B cell (primary cell): Measurements from ENCODE around the gene VASH1. TPM values are rescaled to one million over a fixed set of nuclear protein-coding genes. Genes with fewer than 3 reads are reported as not detected.

ENCODE experiments used
- ATAC-seq: fragments of 200-7000 bp; cut with Tn5 transposase; one replicate; pipeline ENCODE4 v1.10.0; 2021; ENCODE audit warnings: low read depth, mild to moderate bottlenecking, moderate number of reproducible peaks, moderate library complexity
- CTCF ChIA-PET: fragments of 350-600 bp; sonication (Branson Sonifier 250); formaldehyde crosslinking; loops from one replicate; lab custom pipeline; 2021; ENCODE audit warnings: antibody characterized with exemption, inconsistent platforms; lab: Charles Lee
- POLR2A ChIA-PET: fragments of 350-600 bp; sonication (Branson Sonifier 250); formaldehyde crosslinking; loops from one replicate; lab custom pipeline; 2021; ENCODE audit warnings: antibody characterized with exemption; lab: Charles Lee
- DNase-seq: peaks from one replicate; pipeline ENCODE4 v3.0.0; 2013
- H2AFZ ChIP-seq: 2 replicates; pipeline ENCODE4 v1.6.1; 2012; ENCODE audit warnings: mild to moderate bottlenecking, low read depth, low read length; ENCODE audit not compliant: insufficient read depth, poor library complexity, severe bottlenecking
- H3K27ac ChIP-seq, 2 donors: 1 replicate in 1 of 2; 2 replicates in 1 of 2; pipeline ENCODE4 v1.5.1; 2012 to 2013; ENCODE audit warnings: low read length in 2 of 2, mild to moderate bottlenecking in 2 of 2, moderate library complexity in 1 of 2
- H3K27me3 ChIP-seq, 4 experiments: fragments of 200-600 bp in 1 of 4; sonication (generic) in 1 of 4; replicated peaks in 1 of 4; 1 replicate in 2 of 4; 2 replicates in 2 of 4; pipeline versions ENCODE4 v1.6.1 to v1.7.0; 2013 to 2016; ENCODE audit warnings: low read length in 3 of 4, mild to moderate bottlenecking in 2 of 4, mixed read lengths in 1 of 4, moderate library complexity in 1 of 4; ENCODE audit not compliant: insufficient read depth in 4 of 4, control insufficient read depth in 3 of 4; ENCODE audit errors: control extremely low read depth in 1 of 4
- H3K36me3 ChIP-seq, 2 experiments: replicated peaks in 1 of 2; 1 replicate in 1 of 2; 2 replicates in 1 of 2; pipeline versions ENCODE4 v1.6.1 to v1.7.1; 2013; ENCODE audit warnings: low read length in 1 of 2; ENCODE audit not compliant: insufficient read depth in 2 of 2, control insufficient read depth in 1 of 2; ENCODE audit errors: control extremely low read depth in 1 of 2, extremely low read depth in 1 of 2
- H3K4me1 ChIP-seq, 2 donors: fragments of 200-600 bp in 1 of 2; sonication (generic) in 1 of 2; 1 replicate in 1 of 2; 2 replicates in 1 of 2; pipeline versions ENCODE4 v1.5.1 to v1.6.1; 2013 to 2017; ENCODE audit warnings: low read length in 2 of 2; ENCODE audit not compliant: control insufficient read depth in 2 of 2, insufficient read depth in 2 of 2
- H3K4me2 ChIP-seq: replicated peaks from 2 replicates; pipeline ENCODE3; 2012; ENCODE audit warnings: mild to moderate bottlenecking, low read depth, low read length; ENCODE audit not compliant: poor library complexity, severe bottlenecking
- H3K4me3 ChIP-seq, 5 experiments: fragments of 200-600 bp in 1 of 5; sonication (generic) in 1 of 5; 1 replicate in 3 of 5; 2 replicates in 2 of 5; pipeline versions ENCODE4 v1.5.1 to v1.7.0; 2011 to 2016; ENCODE audit warnings: low read length in 4 of 5, mild to moderate bottlenecking in 4 of 5, low read depth in 2 of 5, control low read depth in 1 of 5, moderate library complexity in 1 of 5; ENCODE audit not compliant: insufficient read depth in 1 of 5; ENCODE audit errors: control extremely low read depth in 1 of 5, extremely low read depth in 1 of 5
- H3K79me2 ChIP-seq: fragments of 200-600 bp; sonication (generic); one replicate; pipeline ENCODE4 v1.6.0; 2016; ENCODE audit warnings: low read length; ENCODE audit not compliant: control insufficient read depth, insufficient read depth
- H3K9ac ChIP-seq: fragments of 200-600 bp; sonication (generic); 2 replicates; pipeline ENCODE4 v1.6.1; 2017; ENCODE audit warnings: mild to moderate bottlenecking, low read length, moderate library complexity
- H3K9me3 ChIP-seq, 3 donors: one replicate each; pipeline versions ENCODE4 v1.6.1 to v1.7.1; 2013; ENCODE audit warnings: low read length in 2 of 3; ENCODE audit not compliant: control insufficient read depth in 2 of 3, insufficient read depth in 1 of 3; ENCODE audit errors: control extremely low read depth in 1 of 3
- H4K20me1 ChIP-seq: 2 replicates; pipeline ENCODE4 v1.6.0; 2012; ENCODE audit warnings: mild to moderate bottlenecking, low read length; ENCODE audit not compliant: insufficient read depth, control insufficient read depth, poor library complexity, severe bottlenecking
- H3K27ac Mint-ChIP-seq: one replicate; pipeline ENCODE4 v1.8.0; 2021; ENCODE audit warnings: mixed read lengths
- H3K27me3 Mint-ChIP-seq: one replicate; pipeline ENCODE4 v1.8.0; 2021; ENCODE audit warnings: mixed read lengths
- H3K4me1 Mint-ChIP-seq: one replicate; pipeline ENCODE4 v1.8.0; 2021; ENCODE audit warnings: mixed read lengths
- H3K4me3 Mint-ChIP-seq: one replicate; pipeline ENCODE4 v1.8.0; 2021; ENCODE audit warnings: mixed read lengths
- H3K9me3 Mint-ChIP-seq: one replicate; pipeline ENCODE4 v1.8.0; 2022; ENCODE audit warnings: mixed read lengths; ENCODE audit not compliant: insufficient read depth
- CTCF ChIP-seq: fragments of 200-600 bp; IDR thresholded peaks from one replicate; pipeline ENCODE4 v1.8.0; 2022; ENCODE audit warnings: antibody characterized with exemption, mild to moderate bottlenecking
- EZH2 ChIP-seq: IDR thresholded peaks from 2 replicates; pipeline ENCODE4 v1.6.1; 2012; ENCODE audit warnings: borderline replicate concordance, low read depth, mild to moderate bottlenecking, moderate library complexity, low read length; ENCODE audit not compliant: insufficient read depth, poor library complexity, severe bottlenecking
- WGBS: methylation state at CpG from one replicate; pipeline ENCODE4 v1.1.5; 2013; ENCODE audit warnings: missing lambda C conversion rate; ENCODE audit not compliant: insufficient coverage; 5-methylcytosine and 5-hydroxymethylcytosine counted together
- intact Hi-C: fragments of 100-400 bp; cut with micrococcal nuclease; formaldehyde crosslinking; loops from one replicate; pipeline ENCODE4 v1.10.0; 2022
- polyA plus RNA-seq: library from polyadenylated mRNA; depleted of rRNA; stranded (reverse); fragments of >200 nt; gene quantifications from 2 replicates; pipeline ENCODE4 v1.2.3, GENCODE V29; 2012
- total RNA-seq, 2 donors: library from RNA; stranded (reverse); fragments of 120-200 nt in 1 of 2; gene quantifications; 1 replicate in 1 of 2; 2 replicates in 1 of 2; pipeline versions ENCODE4 v1.2.3 to v1.2.4, GENCODE V29; 2013 to 2022

VASH1 gene
- total and polyA plus RNA-seq, 2 donors (not counting 1 experiment from before 2014, with no cell fraction given), result 0.60 to 2.7 TPM

GRCh38 chr14:76724651-76725550 lies 36.4 kb upstream of the VASH1 start:
- no peak overlapping the region for H3K27ac Mint-ChIP-seq
- CTCF ChIA-PET, result interaction anchor here (1.0 to 1.2 kb wide), 3 partner anchors 10 to 86 kb away, joined by 3 to 4 read pairs (median 3); no protein-coding TSS in a partner anchor
- H3K9me3 ChIP-seq, result no peaks in the 10 kb centered on the region
- H3K27ac ChIP-seq, result no peak overlapping the region
- no peaks in the 10 kb centered on the region for H4K20me1 ChIP-seq
- no peaks in the 10 kb centered on the region for H3K27me3 ChIP-seq
- H3K27me3 Mint-ChIP-seq, result peaks cover 16% of the 10 kb centered on the region
- H3K79me2 ChIP-seq, result no peaks in the 10 kb centered on the region
- no peak for DNase-seq
- intact Hi-C loops, result no loop called here
- peaks cover 16% of the 10 kb centered on the region for H3K4me1 Mint-ChIP-seq
- H2AFZ ChIP-seq, result no peak overlapping the region
- no peak overlapping the region for H3K4me2 ChIP-seq
- no peak overlapping the region for H3K4me3 ChIP-seq
- POLR2A ChIA-PET, result no interaction called here
- ATAC-seq, result no peak
- no peaks in the 10 kb centered on the region for H3K9me3 Mint-ChIP-seq
- no peaks in the 10 kb centered on the region for H3K36me3 ChIP-seq
- TF ChIP-seq EZH2, result no peak
- no peak for TF ChIP-seq CTCF
- H3K9ac ChIP-seq, result no peak overlapping the region
- H3K4me1 ChIP-seq, result peaks cover 0 to 12% of the 10 kb centered on the region in 2 donors
- WGBS, result 96% methylated on average over 3 of the region's 8 CpGs
- H3K4me3 Mint-ChIP-seq, result no peak overlapping the region

- Histone ChIP-seq H3K4me2 (no peak overlapping the region), H3K9me3 (no peaks in the 10 kb centered on the region), H2AFZ (no peak overlapping the region), H4K20me1 (no peaks in the 10 kb centered on the region), H3K9ac (no peak overlapping the region), H3K79me2 (no peaks in the 10 kb centered on the region), H3K27ac (no peak overlapping the region), H3K4me1 (no peaks in the 10 kb centered on the region), H3K4me3 (no peak overlapping the region), H3K27me3 (no peaks in the 10 kb centered on the region), H3K36me3 (no peaks in the 10 kb centered on the region)
- TF ChIP-seq CTCF (no peak), EZH2 (no peak)
- Mint-ChIP-seq H3K9me3 (no peaks in the 10 kb centered on the region), H3K4me3 (no peak overlapping the region), H3K27me3 (peaks cover 24% of the 10 kb centered on the region), H3K4me1 (peaks cover 8% of the 10 kb centered on the region), H3K27ac (no peak overlapping the region)
- DNase-seq, result no peak
- ChIA-PET CTCF (no interaction called here), POLR2A (no interaction called here)
- ATAC-seq, result no peak
- WGBS, result 87% methylated on average over 11 of the region's 11 CpGs
- intact Hi-C loops, result no loop called here
Measured at GRCh38 chr14:76726551-76726970, 34.7 kb upstream of the VASH1 start.
